RPMI7951 (cell line): ENCODE data around the gene C1orf167. TPM values are rescaled to one million over a fixed set of nuclear protein-coding genes. Genes with fewer than 3 reads are reported as not detected.

Experiments
- DNase-seq: peaks from one replicate; pipeline ENCODE4 v3.0.0-alpha.2; 2012; ENCODE audit warnings: low read depth
- total RNA-seq: library from RNA; depleted of rRNA; stranded (reverse); fragments of >200 nt; shearing (Covaris generic); gene quantifications from 2 replicates; pipeline ENCODE4 v1.2.3, GENCODE V29; 2014; rRNA removed

The C1orf167 gene
- total RNA-seq, 1 experiment from 2014 or later: not detected

DNA sequence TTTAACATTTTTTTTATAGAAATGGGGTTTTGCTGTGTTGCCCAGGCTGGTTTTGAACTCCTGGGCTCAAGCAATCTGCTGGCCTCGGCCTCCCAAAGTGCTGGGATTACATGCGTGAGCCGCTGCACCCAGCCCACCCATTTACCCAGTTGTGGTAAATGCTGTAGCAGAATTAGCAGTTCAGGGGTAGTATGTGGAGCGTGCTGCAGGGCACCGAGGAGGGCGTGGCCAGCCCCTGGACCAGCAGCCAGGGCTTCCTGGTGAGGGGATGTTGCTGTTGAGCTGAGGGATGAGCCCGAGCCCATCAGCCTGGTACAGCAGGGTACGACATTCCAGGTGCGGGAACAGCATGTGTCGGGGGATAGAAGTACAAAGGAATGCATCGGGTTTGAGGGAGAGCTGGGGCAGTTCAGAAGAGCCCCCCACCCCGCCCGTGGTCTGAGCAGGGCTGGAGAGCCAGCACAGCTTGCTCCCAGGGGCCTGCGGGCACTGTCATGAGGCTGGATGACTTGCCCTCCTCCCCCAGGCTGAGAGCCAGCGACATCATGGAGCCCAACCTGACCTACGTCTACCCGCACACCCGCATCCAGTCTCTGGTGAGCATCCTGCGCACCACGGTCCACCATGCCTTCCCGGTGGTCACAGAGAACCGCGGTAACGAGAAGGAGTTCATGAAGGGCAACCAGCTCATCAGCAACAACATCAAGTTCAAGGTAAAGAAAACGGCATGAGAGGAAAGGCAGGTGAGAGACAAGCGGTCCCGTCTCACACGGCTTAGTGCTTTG, 73.6 kb downstream of the C1orf167 start:
- DNase-seq: no peak

DNA sequence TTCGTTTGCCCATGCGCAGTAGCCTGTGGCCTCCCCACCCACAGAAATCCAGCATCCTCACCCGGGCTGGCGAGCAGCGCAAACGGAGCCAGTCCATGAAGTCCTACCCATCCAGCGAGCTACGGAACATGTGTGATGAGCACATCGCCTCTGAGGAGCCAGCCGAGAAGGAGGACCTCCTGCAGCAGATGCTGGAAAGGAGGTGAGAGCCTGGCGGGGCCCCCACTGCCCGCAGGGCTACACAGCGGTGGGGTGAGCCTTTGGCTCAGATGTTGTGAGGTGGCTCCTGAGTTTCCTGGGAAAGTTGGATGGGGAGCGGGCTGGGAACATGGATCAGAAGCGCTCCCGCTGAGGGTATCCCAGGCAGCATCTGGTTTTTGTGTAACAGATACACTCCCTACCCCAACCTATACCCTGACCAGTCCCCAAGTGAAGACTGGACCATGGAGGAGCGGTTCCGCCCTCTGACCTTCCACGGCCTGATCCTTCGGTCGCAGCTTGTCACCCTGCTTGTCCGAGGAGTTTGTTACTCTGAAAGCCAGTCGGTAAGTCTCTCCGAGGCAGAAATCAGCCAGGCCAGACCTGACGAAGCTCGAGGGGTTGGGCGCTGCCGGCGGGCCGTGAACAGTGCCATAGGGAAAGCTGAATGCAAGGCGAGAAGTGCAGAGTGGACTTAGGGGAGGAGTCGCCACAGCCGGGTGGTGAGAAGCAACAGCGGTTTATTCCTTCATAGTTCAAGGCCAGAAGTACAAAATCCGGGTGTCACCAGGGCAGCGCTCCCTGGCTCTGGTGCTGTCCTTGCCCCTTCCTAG, 75.2 kb downstream of the C1orf167 start:
- DNase-seq: no peak

DNA sequence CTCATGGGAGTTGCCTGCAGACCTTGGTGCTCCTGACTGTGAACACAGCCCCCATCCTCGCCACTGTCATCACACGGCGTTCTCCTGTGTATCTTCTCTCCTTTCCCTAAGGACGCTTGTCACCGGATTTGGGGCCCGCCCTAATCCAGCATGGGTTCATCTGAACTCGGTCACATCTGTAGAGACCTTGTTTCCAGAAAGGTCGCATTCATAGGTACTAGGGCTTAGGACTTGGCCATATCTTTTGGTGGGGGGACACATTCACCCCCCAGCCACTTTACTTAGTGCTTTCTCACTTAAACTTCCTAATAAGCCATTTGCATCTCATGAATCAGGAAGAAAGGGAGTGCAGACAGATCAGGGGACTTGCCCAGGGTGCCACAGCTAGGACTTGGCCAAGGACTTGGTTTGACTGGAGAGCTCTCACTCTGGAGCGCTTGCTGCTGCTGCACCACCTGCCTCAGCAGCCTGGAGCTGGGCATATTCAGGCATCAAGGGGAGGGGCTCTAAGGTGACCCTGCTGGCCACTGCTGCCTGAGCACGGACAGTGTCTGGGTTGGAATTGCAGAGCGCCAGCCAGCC, 75.9 kb downstream of the C1orf167 start:
- no peak for DNase-seq

DNA sequence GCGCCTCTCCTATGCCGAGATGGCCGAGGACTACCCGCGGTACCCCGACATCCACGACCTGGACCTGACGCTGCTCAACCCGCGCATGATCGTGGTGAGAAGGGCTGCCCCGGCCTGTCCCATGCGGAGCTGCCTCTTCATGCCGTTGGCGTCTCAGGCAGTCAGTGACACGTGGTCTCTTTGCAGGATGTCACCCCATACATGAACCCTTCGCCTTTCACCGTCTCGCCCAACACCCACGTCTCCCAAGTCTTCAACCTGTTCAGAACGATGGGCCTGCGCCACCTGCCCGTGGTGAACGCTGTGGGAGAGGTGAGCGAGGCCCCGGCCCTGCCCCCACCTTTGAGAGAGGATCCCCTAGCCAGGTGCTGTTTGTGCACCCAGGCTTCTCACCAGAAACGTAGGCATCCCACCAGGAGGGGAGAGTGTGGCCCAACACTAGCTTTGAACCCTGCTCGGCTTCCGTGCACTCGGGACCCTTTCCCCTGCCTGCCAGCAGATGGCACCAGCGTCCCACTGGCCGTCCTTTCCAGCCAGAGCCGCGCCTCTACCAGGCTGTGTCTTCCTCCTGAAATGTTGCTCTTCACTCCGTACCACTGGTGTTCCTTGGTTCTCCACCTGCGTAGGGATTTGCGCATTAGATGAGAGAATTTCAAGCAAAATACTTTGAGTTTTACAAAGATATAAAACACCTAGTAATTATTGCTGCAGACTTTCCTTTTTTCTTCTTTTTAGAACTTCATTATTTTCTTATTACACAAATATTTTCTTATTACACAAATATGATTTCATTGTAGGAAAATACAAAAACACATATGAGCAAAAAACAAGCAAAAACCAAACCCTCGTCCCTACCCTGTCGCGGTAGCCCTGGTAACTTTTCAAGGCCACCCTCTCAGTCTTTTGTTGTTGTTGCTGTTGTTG, 76.6 kb downstream of the C1orf167 start:
- DNase-seq: peak; percentile 46

Other genes starting within 250 kb of the C1orf167 start
- gene FBXO2, start 107.8 kb upstream of the C1orf167 start, total RNA-seq: 0.10 and 0.36 TPM in 2 replicates
- 4.7 and 6.7 TPM in 2 replicates for gene FBXO44, start 107.3 kb upstream of the C1orf167 start, total RNA-seq
- 2.3 and 2.9 TPM in 2 replicates for gene FBXO6, start 98.0 kb upstream of the C1orf167 start, total RNA-seq
- gene MAD2L2, start 81.0 kb upstream of the C1orf167 start, total RNA-seq: 143 and 155 TPM in 2 replicates
- under 0.01 and 0.10 TPM in 2 replicates for gene DRAXIN, start 70.5 kb upstream of the C1orf167 start, total RNA-seq
- 53.5 and 94.5 TPM in 2 replicates for gene AGTRAP, start 26.1 kb upstream of the C1orf167 start, total RNA-seq
- 3.2 and 3.4 TPM in 2 replicates for gene MTHFR, start 43.8 kb downstream of the C1orf167 start, total RNA-seq
- gene CLCN6, start 44.0 kb downstream of the C1orf167 start, total RNA-seq: 5.5 and 6.2 TPM in 2 replicates
- not detected in 2 replicates for gene NPPA, start 85.6 kb downstream of the C1orf167 start, total RNA-seq
- not detected in 2 replicates for gene NPPB, start 96.8 kb downstream of the C1orf167 start, total RNA-seq
- gene KIAA2013, start 164.2 kb downstream of the C1orf167 start, total RNA-seq: 53.2 and 58.2 TPM in 2 replicates
- 395 and 413 TPM in 2 replicates for gene PLOD1, start 172.5 kb downstream of the C1orf167 start, total RNA-seq
- 36.0 and 38.9 TPM in 2 replicates for gene MFN2, start 218.3 kb downstream of the C1orf167 start, total RNA-seq